Stimulated activated CD8-positive, alpha-beta memory T cell treated with anti-CD3 and anti-CD28 coated beads, Interleukin-15, amount 100 ng/mL, for 1 hour (primary cell): ENCODE results near the gene IL31.
"Not testable (repeated sequence)": the region's sequence is repeated elsewhere in the genome, so short reads cannot be mapped to it uniquely, and the experiment has no call there.

Experiments
- DNase-seq: peaks from one replicate; pipeline ENCODE4 v3.0.0-alpha.2; 2020; ENCODE audit warnings: low read depth

Gene IL31

GRCh38 chr12:122174155-122174845 lies at the start of gene IL31:
TSS of gene IL31 (minus strand) at chr12:122174221. CDS start at chr12:122174172, 49 bp downstream.
- DNase-seq: no peak

GRCh38 chr12:122216445-122216844 lies 42.4 kb upstream of the IL31 start:
- no peak for DNase-seq

DNA sequence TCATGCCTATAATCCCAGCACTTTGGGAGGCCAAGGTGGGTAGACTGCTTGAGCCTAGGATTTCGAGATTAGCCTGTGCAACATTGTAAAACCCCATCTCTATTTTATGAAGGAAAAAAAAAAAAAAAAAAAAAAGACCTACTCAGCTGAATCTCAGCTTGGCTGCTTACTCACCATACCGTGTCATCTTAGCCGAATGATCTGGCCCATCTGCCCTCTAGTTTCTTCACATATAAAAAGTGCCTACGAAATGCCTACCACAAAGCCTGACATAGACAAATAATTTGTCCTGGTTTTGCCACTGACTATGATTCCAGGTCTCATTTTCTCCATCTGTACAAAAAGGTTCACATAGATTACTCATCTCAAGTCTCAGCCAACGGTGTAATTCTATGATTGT lies 41.8 kb upstream of the IL31 start:
- no peak for DNase-seq

DNA sequence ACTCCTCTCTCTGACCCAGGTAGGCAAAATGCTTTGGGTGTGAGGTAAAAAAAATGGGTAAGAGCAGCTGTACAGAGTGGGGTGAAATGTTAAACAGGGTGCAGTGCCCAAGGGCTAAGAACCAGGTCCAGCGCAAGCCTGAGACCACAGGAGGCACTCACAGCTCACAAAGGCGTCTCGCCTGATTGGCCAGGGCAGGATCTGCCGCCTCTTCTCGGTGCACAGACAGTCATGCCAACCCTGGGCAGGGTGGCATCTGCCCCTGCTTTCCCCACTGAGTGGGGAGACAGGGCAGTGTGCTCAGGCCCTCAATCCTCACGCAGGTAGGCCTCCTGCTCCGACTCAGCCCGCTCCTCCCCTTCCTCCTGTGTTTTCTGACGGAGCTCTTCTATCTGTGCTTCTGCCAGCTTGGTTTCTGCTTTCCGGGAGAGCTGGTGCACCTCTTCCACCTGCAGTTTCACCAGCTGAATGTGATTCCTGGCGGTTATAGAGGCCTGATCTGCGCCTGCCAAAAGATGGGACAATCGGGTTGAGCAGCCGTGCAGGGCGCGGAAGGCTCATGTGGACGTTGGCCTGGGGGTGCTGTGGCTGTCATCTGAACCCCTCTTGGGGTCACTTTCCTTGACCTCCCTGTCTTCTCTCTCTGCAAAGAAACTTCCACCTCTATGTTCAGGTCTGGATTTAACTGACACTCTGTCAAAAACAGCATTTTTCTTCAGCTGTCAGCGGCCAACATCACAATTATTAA lies 34.2 kb upstream of the IL31 start:
- DNase-seq: no peak

DNA sequence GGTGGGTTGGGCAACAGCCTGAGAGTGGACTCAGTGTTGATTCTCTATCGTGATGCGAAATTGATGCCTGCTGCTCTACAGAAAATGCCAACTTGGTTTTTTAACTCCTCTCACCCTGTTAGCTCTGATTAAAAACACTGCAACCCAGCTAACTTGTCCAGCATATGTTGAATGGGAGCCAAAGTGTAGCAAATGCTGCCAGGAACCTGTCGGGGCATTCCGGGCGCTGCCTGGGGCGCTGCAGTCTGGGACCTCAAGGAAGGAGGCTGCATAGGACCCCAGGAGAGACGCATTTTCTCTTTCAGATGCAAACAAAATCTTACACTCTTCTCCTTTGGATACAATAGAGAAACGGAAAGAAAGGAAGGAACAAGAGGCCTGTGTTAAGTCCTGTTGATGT lies 33.4 kb upstream of the IL31 start:
- DNase-seq: no peak

- no peak for DNase-seq
Observed at GRCh38 chr12:122206976-122207375, 33.0 kb upstream of the IL31 start.

DNA sequence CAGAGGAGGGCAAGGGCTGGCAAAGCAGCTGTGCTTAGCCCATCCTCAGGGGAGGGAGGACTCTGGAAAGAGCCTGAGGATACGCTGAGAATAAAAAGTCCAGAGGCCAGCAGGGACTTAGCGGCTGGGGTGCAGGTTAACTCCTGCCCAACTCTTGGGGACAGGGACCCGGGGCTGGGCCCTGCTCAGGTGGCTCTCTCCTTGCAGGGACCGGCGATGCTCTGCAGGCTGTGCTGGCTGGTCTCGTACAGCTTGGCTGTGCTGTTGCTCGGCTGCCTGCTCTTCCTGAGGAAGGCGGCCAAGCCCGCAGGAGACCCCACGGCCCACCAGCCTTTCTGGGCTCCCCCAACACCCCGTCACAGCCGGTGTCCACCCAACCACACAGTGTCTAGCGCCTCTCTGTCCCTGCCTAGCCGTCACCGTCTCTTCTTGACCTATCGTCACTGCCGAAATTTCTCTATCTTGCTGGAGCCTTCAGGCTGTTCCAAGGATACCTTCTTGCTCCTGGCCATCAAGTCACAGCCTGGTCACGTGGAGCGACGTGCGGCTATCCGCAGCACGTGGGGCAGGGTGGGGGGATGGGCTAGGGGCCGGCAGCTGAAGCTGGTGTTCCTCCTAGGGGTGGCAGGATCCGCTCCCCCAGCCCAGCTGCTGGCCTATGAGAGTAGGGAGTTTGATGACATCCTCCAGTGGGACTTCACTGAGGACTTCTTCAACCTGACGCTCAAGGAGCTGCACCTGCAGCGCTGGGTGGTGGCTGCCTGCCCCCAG lies 32.3 kb upstream of the IL31 start:
- no peak for DNase-seq

DNA sequence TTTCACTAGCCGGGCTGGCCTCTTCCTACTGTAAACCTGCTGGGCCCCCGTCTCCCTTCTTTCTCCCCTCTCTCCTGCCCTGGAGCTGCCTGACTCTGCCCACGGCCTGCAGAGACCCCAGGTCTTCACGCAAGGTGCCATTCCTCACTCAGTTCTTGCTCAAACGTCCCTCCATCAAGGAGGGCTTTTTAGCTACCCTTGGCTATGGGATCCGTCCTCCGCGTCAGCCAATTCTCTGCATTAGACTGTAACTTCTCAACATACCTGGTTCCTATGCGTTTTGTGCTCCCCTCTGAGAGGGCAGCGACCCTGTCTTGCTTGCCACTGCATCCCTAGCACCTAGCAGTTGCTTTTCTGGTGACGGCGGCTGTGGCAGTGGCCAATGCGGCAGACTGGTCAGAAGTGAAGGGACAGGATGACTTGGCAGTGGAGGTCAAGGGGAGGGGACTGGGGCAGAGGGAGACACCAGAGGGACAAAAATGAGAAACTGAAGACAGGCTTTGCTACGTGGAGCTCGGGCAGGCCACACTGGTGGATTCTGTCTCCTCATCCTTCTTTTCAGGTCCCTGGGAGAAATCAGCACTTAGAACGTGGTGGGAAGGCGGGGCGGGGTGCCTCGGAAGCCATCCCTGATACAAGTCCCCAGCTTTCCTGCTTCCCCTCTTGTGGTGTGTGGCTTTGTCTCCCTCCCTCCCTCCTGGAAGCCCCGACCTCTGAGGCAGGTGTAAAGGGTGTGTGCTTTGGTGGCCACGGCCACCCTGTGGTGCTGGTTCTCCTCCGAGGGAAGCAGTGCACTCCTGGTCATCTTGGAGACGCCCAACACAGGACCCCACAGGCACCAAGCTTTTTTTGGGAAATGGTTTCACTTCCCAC lies 31.3 kb upstream of the IL31 start:
- DNase-seq: no peak

DNA sequence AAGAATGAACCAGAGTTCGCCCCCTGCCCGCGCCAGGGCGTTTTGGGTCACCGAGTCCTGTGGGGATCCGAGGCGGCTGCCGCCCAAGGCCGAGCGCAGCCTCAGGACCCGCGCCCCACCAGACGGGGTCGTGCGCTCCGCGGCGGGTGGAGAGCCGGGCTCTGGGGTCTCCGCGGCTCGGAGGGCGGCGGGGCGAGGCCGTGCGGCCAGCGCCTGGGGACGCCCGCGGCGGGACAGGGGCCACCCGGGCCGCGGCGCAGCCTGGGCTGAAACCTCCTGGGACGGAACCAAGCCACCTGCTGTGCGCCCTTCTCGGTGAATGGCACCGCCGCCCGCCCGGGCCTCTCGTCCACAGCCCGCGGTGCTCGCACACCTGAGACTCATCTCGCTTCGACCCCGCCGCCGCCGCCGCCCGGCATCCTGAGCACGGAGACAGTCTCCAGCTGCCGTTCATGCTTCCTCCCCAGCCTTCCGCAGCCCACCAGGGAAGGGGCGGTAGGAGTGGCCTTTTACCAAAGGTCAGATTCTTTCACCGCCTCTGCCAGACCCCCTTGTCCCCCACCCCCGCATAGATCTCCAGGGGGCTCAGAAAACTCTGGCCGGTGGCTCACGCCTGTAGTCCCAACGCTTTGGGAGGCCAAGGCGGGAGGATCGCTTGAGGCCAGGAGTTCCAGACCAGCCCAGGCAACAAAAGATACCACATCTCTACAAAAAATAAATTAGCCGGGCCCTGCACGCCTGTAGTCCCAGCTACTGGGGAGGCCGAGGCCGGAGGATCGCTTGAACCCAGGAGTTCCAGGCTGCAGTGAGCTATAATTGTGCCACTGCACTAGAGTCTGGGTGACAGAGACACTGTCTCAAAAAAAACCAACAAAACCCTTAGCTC lies 30.4 kb upstream of the IL31 start:
- no peak for DNase-seq

GRCh38 chr12:122203301-122204166 lies 29.5 kb upstream of the IL31 start, which contains the start of gene B3GNT4:
TSS of gene B3GNT4 (plus strand) at chr12:122203709. CDS start at chr12:122204619, 910 bp downstream.
- DNase-seq: peak; percentile 43

DNA sequence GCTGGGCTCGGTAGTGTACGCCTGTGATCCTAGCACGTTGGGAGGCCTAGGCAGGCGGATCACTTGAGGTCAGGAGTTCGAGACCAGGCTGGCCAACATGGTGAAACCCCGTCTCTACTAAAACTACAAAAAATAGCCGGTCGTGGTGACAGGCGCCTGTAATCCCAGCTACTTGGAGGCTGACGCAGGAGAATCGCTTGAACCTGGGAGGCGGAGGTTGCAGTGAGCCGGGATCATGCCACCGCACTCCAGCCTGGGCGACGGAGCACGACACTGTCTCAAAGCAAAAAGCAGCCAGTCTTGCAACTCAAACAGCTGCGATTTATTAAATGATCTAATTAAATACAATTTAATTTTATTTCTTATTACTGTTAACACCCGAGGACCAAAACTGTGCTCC lies 28.8 kb upstream of the IL31 start:
- not testable (repeated sequence) for DNase-seq

DNA sequence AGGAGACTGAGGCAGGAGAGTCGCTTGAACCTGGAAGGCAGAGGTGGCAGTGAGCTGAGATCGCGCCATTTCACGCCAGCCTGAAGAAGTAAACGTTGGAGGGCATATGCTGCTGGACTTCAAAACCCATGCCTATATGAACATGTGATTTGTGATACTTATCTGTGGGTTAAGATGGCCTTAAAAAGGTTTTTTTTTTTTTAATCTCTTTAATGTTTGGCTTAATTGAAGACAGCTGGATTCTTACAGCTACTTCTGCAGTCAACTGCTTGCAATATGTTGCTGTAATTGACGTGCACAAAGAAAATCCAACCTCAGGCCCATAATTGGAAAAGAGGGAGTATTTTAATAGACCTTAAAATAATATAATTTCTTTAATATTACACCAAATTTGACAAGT lies 28.0 kb upstream of the IL31 start:
- DNase-seq: no peak

GRCh38 chr12:122201381-122201780 lies 27.4 kb upstream of the IL31 start:
- no peak for DNase-seq

DNA sequence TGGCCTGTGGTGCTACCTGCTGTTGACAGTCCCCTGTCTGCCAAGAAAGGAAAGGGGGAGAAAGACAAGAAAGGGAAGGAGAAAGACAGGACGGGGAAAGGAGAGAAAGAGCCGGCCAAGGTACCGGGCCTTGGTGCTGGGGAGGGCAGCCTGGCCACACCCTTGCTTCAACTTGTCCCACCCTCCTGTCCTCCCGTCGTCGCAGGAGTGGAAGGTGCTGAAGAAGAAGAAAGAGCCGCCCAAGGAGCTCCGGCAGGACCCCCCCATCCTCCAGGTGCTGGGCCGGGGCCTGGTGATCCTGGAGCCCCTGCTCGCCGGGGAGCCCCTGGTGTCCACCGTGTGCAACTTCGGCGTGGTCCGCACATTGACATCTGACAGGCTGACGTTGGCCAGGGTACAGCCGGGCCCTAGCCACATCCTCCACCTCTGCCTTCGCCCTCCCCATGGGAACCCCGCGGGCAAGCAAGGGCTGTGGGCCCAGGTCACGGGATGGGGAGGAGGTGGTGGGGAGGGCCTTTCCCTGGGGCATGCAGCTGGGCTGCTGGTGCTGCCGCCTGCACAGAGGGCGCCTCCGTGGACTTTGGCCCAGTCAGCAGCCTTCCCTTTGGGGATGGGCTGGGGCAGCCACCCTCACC lies 26.6 kb upstream of the IL31 start:
- DNase-seq: no peak

DNA sequence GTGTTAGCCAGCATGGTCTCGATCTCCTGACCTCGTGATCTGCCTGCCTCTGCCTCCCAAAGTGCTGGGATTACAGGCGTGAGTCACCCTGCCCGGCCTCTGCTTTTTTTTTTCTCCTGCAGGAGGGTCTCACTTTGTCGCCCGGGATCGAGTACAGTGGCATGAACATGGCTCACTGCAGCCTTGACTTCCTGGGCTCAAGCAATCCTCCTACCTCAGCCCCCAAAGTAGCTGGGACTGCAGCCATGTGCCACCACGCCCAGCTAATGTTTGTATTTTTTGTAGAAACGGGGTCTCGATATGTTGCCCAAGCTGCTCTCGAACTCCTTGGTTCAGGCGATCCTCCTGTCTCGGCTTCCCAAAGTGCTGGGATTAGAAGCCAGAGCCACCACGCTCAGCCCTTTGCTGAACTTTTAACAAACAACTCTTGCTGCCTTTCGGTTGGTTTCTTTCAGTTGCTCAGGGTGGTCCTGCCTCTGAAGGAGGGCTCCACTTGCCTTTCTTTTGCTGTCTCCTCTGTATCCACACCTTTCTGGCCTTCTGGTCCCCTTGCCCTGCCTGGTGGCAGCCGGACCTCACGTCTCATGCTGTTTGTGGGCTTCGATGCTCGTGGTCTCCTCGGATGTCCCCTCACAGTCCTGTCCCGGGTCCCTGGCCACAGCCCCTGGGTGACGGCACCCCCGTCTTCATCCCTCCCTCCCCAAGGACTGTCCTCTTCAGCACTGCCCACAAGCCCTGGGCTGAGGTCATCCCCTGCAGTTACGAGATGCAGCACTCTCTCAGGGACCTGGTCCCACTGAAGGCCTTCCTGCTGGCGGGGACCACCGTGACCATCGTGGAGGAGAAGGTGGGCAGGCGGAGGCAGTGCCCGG lies 25.7 kb upstream of the IL31 start:
- DNase-seq: no peak

DNA sequence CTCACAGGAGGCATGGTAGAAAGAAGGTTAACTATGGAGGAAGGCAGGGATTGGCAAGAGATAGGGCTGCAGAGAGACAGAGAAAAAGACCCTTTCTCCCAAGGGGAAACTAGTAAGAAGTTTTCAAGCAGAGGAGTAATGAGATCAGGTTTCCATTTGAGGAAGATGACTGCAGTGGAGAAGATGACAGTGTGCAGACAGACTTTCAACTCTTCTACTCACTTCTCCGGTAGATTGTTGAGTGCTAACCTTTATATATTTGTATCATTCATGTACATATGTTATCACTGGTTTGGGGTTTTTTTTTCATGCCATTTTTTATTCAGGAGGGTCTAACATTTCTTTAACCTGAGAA lies 23.6 kb upstream of the IL31 start:
- DNase-seq: no peak

GRCh38 chr12:122195405-122195804 lies 21.4 kb upstream of the IL31 start:
- no peak for DNase-seq

GRCh38 chr12:122194804-122195203 lies 20.8 kb upstream of the IL31 start:
- no peak for DNase-seq
